Esophagus squamous epithelium (tissue), 5 donors: ENCODE measurements around the gene WHRN. TPM values are rescaled to one million over a fixed set of nuclear protein-coding genes. Genes with fewer than 3 reads are reported as not detected.

ENCODE experiments used
- DNase-seq: peaks from one replicate; lab custom pipeline; 2025; lab: John Stamatoyannopoulos, UW
- H3K27ac ChIP-seq, 4 donors: fragments of 200-600 bp; sonication (generic); one replicate each; pipeline ENCODE4 v1.5.1; 2016 to 2019; ENCODE audit warnings: mild to moderate bottlenecking in 1 of 4
- H3K27me3 ChIP-seq, 4 donors: fragments of 200-600 bp; sonication (generic); 1 replicate in 3 of 4; 2 replicates in 1 of 4; pipeline versions ENCODE4 v1.5.1 to v1.6.0; 2017 to 2021; ENCODE audit warnings: antibody characterized with exemption in 1 of 4
- H3K36me3 ChIP-seq, 3 donors: fragments of 200-600 bp; sonication (generic); one replicate each; pipeline ENCODE4 v1.5.1; 2016 to 2019
- H3K4me1 ChIP-seq, 3 donors: fragments of 200-600 bp; sonication (generic); one replicate each; pipeline ENCODE4 v1.5.1; 2017 to 2019
- H3K4me3 ChIP-seq, 4 donors: fragments of 200-600 bp; sonication (generic); 1 replicate in 3 of 4; 2 replicates in 1 of 4; pipeline ENCODE4 v1.5.1; 2016 to 2019; ENCODE audit warnings: mild to moderate bottlenecking in 2 of 4, moderate library complexity in 1 of 4
- H3K9me3 ChIP-seq, 3 donors: fragments of 200-600 bp; sonication (generic); one replicate each; pipeline ENCODE4 v1.5.1; 2016 to 2019
- CTCF ChIP-seq, 6 experiments: fragments of 450-650 bp in 4 of 6; fragments of 200-600 bp in 2 of 6; sonication (generic) in 2 of 6; IDR thresholded peaks; one replicate each; pipeline ENCODE4 v1.5.1; 2016 to 2019; ENCODE audit warnings: antibody characterized with exemption in 6 of 6, mild to moderate bottlenecking in 4 of 6, moderate library complexity in 4 of 6
- POLR2A ChIP-seq, 4 donors: fragments of 450-650 bp; IDR thresholded peaks; one replicate each; pipeline ENCODE4 v1.6.1; 2017; ENCODE audit warnings: antibody characterized with exemption in 4 of 4, mild to moderate bottlenecking in 4 of 4, moderate library complexity in 3 of 4
- WGBS, 2 donors: methylation state at CpG; one replicate each; pipeline ENCODE4 v1.1.5; 2018; 5-methylcytosine and 5-hydroxymethylcytosine counted together
- intact Hi-C: fragments of 100-400 bp; cut with DNase I; formaldehyde crosslinking; loops from one replicate; pipeline ENCODE4 v1.15.0; 2022
- total RNA-seq, 4 donors: library from RNA; depleted of rRNA; stranded (reverse); fragments of >200 nt; gene quantifications; one replicate each; pipeline ENCODE4 v1.1.0, GENCODE V29; 2016
- donor health status: DM: yes; HTN: yes; CAD: no.

WHRN gene
- total RNA-seq, 4 donors from 2014 or later: 2.9 to 6.1 (median 3.4) TPM

- no peak for DNase-seq
- peak overlapping the region in 1 of 4 donors; percentile 18 for H3K27ac ChIP-seq
- H3K4me3 ChIP-seq: no peak overlapping the region
- no peaks in the 10 kb centered on the region for H3K9me3 ChIP-seq
- H3K36me3 ChIP-seq: peaks cover 0 to 80% (median 26%) of the 10 kb centered on the region in 3 donors
- no peak for TF ChIP-seq POLR2A (IDR thresholded peaks at IDR 0.05)
- TF ChIP-seq CTCF (IDR thresholded peaks at IDR 0.05): no peak
- intact Hi-C loops: no loop called here
- peaks cover 5 to 58% (median 12%) of the 10 kb centered on the region in 3 donors for H3K4me1 ChIP-seq
- WGBS, 2 donors: 85 to 97% methylated on average over 7 to 9 of the region's 19 CpGs
- no peaks in the 10 kb centered on the region for H3K27me3 ChIP-seq
These were observed 128.5 kb downstream of the WHRN start for GRCh38 chr9:114376586-114377445.

DNA sequence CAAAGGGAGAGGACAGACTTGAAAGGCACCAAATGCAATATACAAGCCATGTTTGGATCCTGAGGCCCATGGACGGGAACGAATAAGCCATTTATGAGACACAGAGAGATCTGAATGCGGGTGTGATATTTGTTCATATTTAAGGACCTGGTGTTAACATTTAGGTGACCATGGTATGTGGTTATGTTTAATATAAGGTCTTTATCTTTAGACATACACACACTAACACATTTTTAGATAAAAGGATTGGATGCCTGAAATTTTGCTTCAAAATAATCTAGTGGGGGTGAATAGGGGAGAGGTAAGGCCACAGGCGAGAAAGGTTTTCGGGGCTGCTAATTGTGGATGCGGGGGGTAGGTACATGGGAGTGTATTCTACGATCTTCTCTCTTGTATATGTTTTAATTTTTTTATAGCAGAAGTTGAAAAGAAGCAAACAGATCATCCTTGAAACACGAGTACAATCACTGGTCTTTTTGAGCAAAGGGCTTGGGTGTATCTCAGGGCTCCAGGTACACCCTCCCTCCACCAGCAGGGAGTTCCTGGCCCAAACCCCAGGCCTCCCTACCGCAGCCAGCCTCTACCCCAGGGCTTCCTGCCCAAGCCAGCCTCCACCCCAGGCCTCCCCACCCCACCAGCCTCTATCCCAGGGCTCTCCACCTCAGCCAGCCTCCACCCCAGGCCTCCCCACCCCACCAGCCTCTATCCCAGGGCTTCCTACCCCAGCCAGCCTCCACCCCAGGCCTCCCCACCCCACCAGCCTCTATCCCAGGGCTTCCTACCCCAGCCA, 129.7 kb downstream of the WHRN start:
- DNase-seq: no peak
- H3K36me3 ChIP-seq: peaks cover 0 to 83% (median 26%) of the 10 kb centered on the region in 3 donors
- TF ChIP-seq CTCF (IDR thresholded peaks at IDR 0.05) (no peak), POLR2A (IDR thresholded peaks at IDR 0.05) (no peak)
- H3K4me1 ChIP-seq: peaks cover 5 to 63% (median 20%) of the 10 kb centered on the region in 3 donors
- no peaks in the 10 kb centered on the region for H3K9me3 ChIP-seq
- 80 to 86% methylated on average over 9 of the region's 9 CpGs for WGBS, 2 donors
- intact Hi-C loops: no loop called here
- H3K27ac ChIP-seq: no peak overlapping the region
- no peak overlapping the region for H3K4me3 ChIP-seq
- H3K27me3 ChIP-seq: no peaks in the 10 kb centered on the region

- intact Hi-C loops: no loop called here
- Histone ChIP-seq H3K36me3 (peaks cover 0 to 84% (median 26%) of the 10 kb centered on the region in 3 donors), H3K4me3 (no peak overlapping the region), H3K9me3 (no peaks in the 10 kb centered on the region), H3K27ac (no peak overlapping the region), H3K4me1 (peaks cover 5 to 65% (median 20%) of the 10 kb centered on the region in 3 donors), H3K27me3 (no peaks in the 10 kb centered on the region)
- TF ChIP-seq POLR2A (IDR thresholded peaks at IDR 0.05): no peak
- TF ChIP-seq CTCF (IDR thresholded peaks at IDR 0.05): no peak
- no peak for DNase-seq
- WGBS, 2 donors: 80 to 90% methylated on average over 9 of the region's 9 CpGs
These were observed 130.3 kb downstream of the WHRN start for GRCh38 chr9:114374936-114375335.

GRCh38 chr9:114373960-114374730, 131.1 kb downstream of the WHRN start:
- no peaks in the 10 kb centered on the region for H3K27me3 ChIP-seq
- DNase-seq: no peak
- H3K4me3 ChIP-seq: no peak overlapping the region
- H3K9me3 ChIP-seq: no peaks in the 10 kb centered on the region
- H3K36me3 ChIP-seq: peaks cover 0 to 81% (median 21%) of the 10 kb centered on the region in 3 donors
- WGBS, 2 donors: 81 to 88% methylated on average over 6 to 12 of the region's 16 CpGs
- intact Hi-C loops: no loop called here
- no peak for TF ChIP-seq CTCF (IDR thresholded peaks at IDR 0.05)
- no peak for TF ChIP-seq POLR2A (IDR thresholded peaks at IDR 0.05)
- H3K4me1 ChIP-seq: peaks cover 5 to 58% (median 19%) of the 10 kb centered on the region in 3 donors
- peak overlapping the region in 2 of 4 donors; percentile 10 to 78 for H3K27ac ChIP-seq
